ENCODE data around the gene MRLN. TPM values are rescaled to one million over a fixed set of nuclear protein-coding genes. Genes with fewer than 3 reads are reported as not detected.
A peak's percentile ranks its signal among the peaks of the same experiment; 100 is the strongest.

The MRLN gene
- total and polyA plus RNA-seq, 12 donors: 0.39 to 2.0 (median 0.64) TPM; not detected in 9

- Histone ChIP-seq H3K4me3 (no peak overlapping the region), H3K36me3 (replicated peaks in 1 of 2) (no peaks in the 10 kb centered on the region), H3K4me1 (replicated peaks in 1 of 2) (no peaks in the 10 kb centered on the region), H3K27me3 (no peaks in the 10 kb centered on the region), H3K9me3 (replicated peaks in 1 of 3) (no peaks in the 10 kb centered on the region), H3K27ac (no peak overlapping the region)
- DNase-seq: no peak
- TF ChIP-seq POLR2A (IDR thresholded peaks at IDR 0.05): no peak
- no peak for TF ChIP-seq CTCF (IDR thresholded peaks at IDR 0.05)
- 91 to 98% (median 93%) methylated on average over 7 of the region's 7 CpGs for WGBS, 4 donors
- intact Hi-C loops (cut with DNase I): no loop called here
These were observed 18.0 kb upstream of the MRLN start for GRCh38 chr10:59771162-59771807.

- Histone ChIP-seq H3K9me3 (replicated peaks in 1 of 3) (no peaks in the 10 kb centered on the region), H3K27me3 (no peaks in the 10 kb centered on the region), H3K4me1 (replicated peaks in 1 of 2) (no peaks in the 10 kb centered on the region), H3K36me3 (replicated peaks in 1 of 2) (no peaks in the 10 kb centered on the region), H3K27ac (no peak overlapping the region), H3K4me3 (no peak overlapping the region)
- intact Hi-C loops (cut with DNase I): no loop called here
- WGBS, 4 donors: 98 to 100% (median 98%) methylated on average over 11 of the region's 11 CpGs
- TF ChIP-seq CTCF (IDR thresholded peaks at IDR 0.05) (no peak), POLR2A (IDR thresholded peaks at IDR 0.05) (no peak)
- no peak for DNase-seq
These were observed 17.4 kb upstream of the MRLN start for GRCh38 chr10:59770689-59771088.

GRCh38 chr10:59762505-59762904 is 9.2 kb upstream of the MRLN start:
- Histone ChIP-seq H3K27ac (no peak overlapping the region), H3K9me3 (replicated peaks in 1 of 3) (no peaks in the 10 kb centered on the region), H3K4me3 (no peak overlapping the region), H3K27me3 (no peaks in the 10 kb centered on the region), H3K36me3 (replicated peaks in 1 of 2) (no peaks in the 10 kb centered on the region), H3K4me1 (replicated peaks in 1 of 2) (no peaks in the 10 kb centered on the region)
- WGBS, 4 donors: 46 to 76% (median 52%) methylated on average over 2 of the region's 2 CpGs
- intact Hi-C loops (cut with DNase I): no loop called here
- TF ChIP-seq POLR2A (IDR thresholded peaks at IDR 0.05) (no peak), CTCF (IDR thresholded peaks at IDR 0.05) (no peak)
- no peak for DNase-seq

GRCh38 chr10:59757966-59758365 is 4.7 kb upstream of the MRLN start:
- Histone ChIP-seq H3K27me3 (no peaks in the 10 kb centered on the region), H3K9me3 (replicated peaks in 1 of 3) (no peaks in the 10 kb centered on the region), H3K36me3 (replicated peaks in 1 of 2) (no peaks in the 10 kb centered on the region), H3K4me1 (replicated peaks in 1 of 2) (no peaks in the 10 kb centered on the region), H3K27ac (peak overlapping the region in 1 of 5 donors; percentile 7), H3K4me3 (no peak overlapping the region)
- TF ChIP-seq POLR2A (IDR thresholded peaks at IDR 0.05): no peak
- TF ChIP-seq CTCF (IDR thresholded peaks at IDR 0.05): no peak
- no peak for DNase-seq
- intact Hi-C loops (cut with DNase I): no loop called here
- WGBS, 4 donors: 42 to 72% (median 57%) methylated on average over 3 of the region's 3 CpGs

Measured in adrenal gland (tissue), 12 donors.